Natural killer cell (primary cell): Measurements from ENCODE around the gene USP30. TPM values are rescaled to one million over a fixed set of nuclear protein-coding genes. Genes with fewer than 3 reads are reported as not detected.

ENCODE experiments used
- ATAC-seq, 3 donors: fragments of 150-1000 bp in 2 of 3; fragments of 200-7000 bp in 1 of 3; cut with Tn5 transposase; 1 replicate in 1 of 3; 2 replicates in 2 of 3; pipeline ENCODE4 v1.10.0; 2021; ENCODE audit warnings: mild to moderate bottlenecking in 2 of 3, moderate library complexity in 2 of 3
- DNase-seq, 2 donors: peaks; one replicate each; pipeline versions ENCODE4 v3.0.0 to v3.0.0-alpha.2; 2013 to 2021; ENCODE audit warnings: mixed read lengths in 1 of 2
- H3K27ac ChIP-seq: one replicate; pipeline ENCODE4 v1.5.1; 2013; ENCODE audit warnings: mild to moderate bottlenecking, low read length
- H3K27me3 ChIP-seq: one replicate; pipeline ENCODE4 v1.6.1; 2013; ENCODE audit warnings: low read length; ENCODE audit not compliant: control insufficient read depth, insufficient read depth
- H3K36me3 ChIP-seq: one replicate; pipeline ENCODE4 v1.6.1; 2013; ENCODE audit warnings: low read length; ENCODE audit not compliant: control insufficient read depth, insufficient read depth
- H3K4me1 ChIP-seq: one replicate; pipeline ENCODE4 v1.6.1; 2013; ENCODE audit warnings: low read length; ENCODE audit not compliant: control insufficient read depth, insufficient read depth
- H3K4me3 ChIP-seq: one replicate; pipeline ENCODE4 v1.5.1; 2013; ENCODE audit warnings: low read length
- H3K9me3 ChIP-seq: one replicate; pipeline ENCODE4 v1.6.1; 2013; ENCODE audit warnings: low read length; ENCODE audit not compliant: control insufficient read depth, insufficient read depth
- H3K27ac Mint-ChIP-seq, 2 donors: one replicate each; pipeline ENCODE4 v1.8.0; 2022; ENCODE audit warnings: mild to moderate bottlenecking in 2 of 2, mixed read lengths in 2 of 2, moderate library complexity in 1 of 2
- H3K27me3 Mint-ChIP-seq, 2 donors: one replicate each; pipeline ENCODE4 v1.8.0; 2022; ENCODE audit warnings: low read depth in 2 of 2, mixed read lengths in 2 of 2
- H3K36me3 Mint-ChIP-seq: one replicate; pipeline ENCODE4 v1.8.0; 2022; ENCODE audit warnings: mixed read lengths
- H3K4me1 Mint-ChIP-seq, 2 donors: one replicate each; pipeline ENCODE4 v1.8.0; 2022; ENCODE audit warnings: mixed read lengths in 2 of 2
- H3K4me3 Mint-ChIP-seq: one replicate; pipeline ENCODE4 v1.8.0; 2022; ENCODE audit warnings: mild to moderate bottlenecking, moderate library complexity, mixed read lengths
- H3K9me3 Mint-ChIP-seq, 2 donors: one replicate each; pipeline ENCODE4 v1.8.0; 2022; ENCODE audit warnings: mixed read lengths in 2 of 2
- CTCF ChIP-seq: fragments of 200-600 bp; IDR thresholded peaks from one replicate; pipeline ENCODE4 v1.8.0; 2022; ENCODE audit warnings: antibody characterized with exemption
- WGBS: methylation state at CpG from one replicate; pipeline ENCODE4 v1.1.7; 2013; ENCODE audit warnings: missing lambda C conversion rate; ENCODE audit not compliant: insufficient coverage; 5-methylcytosine and 5-hydroxymethylcytosine counted together
- intact Hi-C: fragments of 100-400 bp; cut with micrococcal nuclease; formaldehyde crosslinking; loops from one replicate; pipeline ENCODE4 v1.14.2; 2022
- total RNA-seq, 4 donors: library from RNA; stranded (reverse); fragments of 120-200 nt in 1 of 4; gene quantifications; one replicate each; pipeline versions ENCODE4 v1.2.3 to v1.2.4, GENCODE V29; 2013 to 2022

Gene USP30
- total RNA-seq, 3 donors from 2014 or later (not counting 1 experiment from before 2014, with no cell fraction given): 18.4 to 20.8 (median 20.1) TPM

GRCh38 chr12:109098183-109098604, 45.8 kb downstream of the USP30 start:
- peak overlapping the region; percentile 68 for H3K27ac ChIP-seq
- ATAC-seq: peak; percentile 4 to 18 (median 14)
- under 1% methylated on average over 32 of the region's 32 CpGs for WGBS
- peak in 1 of 2 donors; percentile 62 for DNase-seq
- H3K27me3 Mint-ChIP-seq: no peaks in the 10 kb centered on the region
- peaks cover 9% of the 10 kb centered on the region for H3K36me3 ChIP-seq
- no peaks in the 10 kb centered on the region for H3K27me3 ChIP-seq
- peak overlapping the region; percentile 88 for H3K4me3 Mint-ChIP-seq
- intact Hi-C loops: loop anchor here (1.0 to 10.0 kb wide), 2 partner anchors 45 to 273 kb away; no protein-coding TSS in a partner anchor
- no peaks in the 10 kb centered on the region for H3K36me3 Mint-ChIP-seq
- peaks cover 37 to 45% of the 10 kb centered on the region in 2 donors for H3K4me1 Mint-ChIP-seq
- peak overlapping the region; percentile 89 for H3K4me3 ChIP-seq
- no peaks in the 10 kb centered on the region for H3K9me3 ChIP-seq
- H3K4me1 ChIP-seq: peaks cover 41% of the 10 kb centered on the region
- H3K27ac Mint-ChIP-seq: peak overlapping the region; percentile 77 to 85
- H3K9me3 Mint-ChIP-seq: no peaks in the 10 kb centered on the region
- TF ChIP-seq CTCF: no peak

- Mint-ChIP-seq H3K27me3 (no peaks in the 10 kb centered on the region), H3K9me3 (no peaks in the 10 kb centered on the region), H3K4me3 (peak overlapping the region; percentile 88), H3K27ac (peak overlapping the region; percentile 77 to 85), H3K4me1 (peaks cover 32 to 40% of the 10 kb centered on the region in 2 donors), H3K36me3 (no peaks in the 10 kb centered on the region)
- TF ChIP-seq CTCF: no peak
- Histone ChIP-seq H3K27ac (peak overlapping the region; percentile 68), H3K4me1 (peaks cover 38% of the 10 kb centered on the region), H3K36me3 (peaks cover 13% of the 10 kb centered on the region), H3K9me3 (no peaks in the 10 kb centered on the region), H3K27me3 (no peaks in the 10 kb centered on the region), H3K4me3 (peak overlapping the region; percentile 89)
- intact Hi-C loops: loop anchor here (1.0 to 10.0 kb wide), 2 partner anchors 45 to 274 kb away; no protein-coding TSS in a partner anchor
- DNase-seq (no peak), ATAC-seq (no peak)
- 9% methylated on average over 7 of the region's 8 CpGs for WGBS
These were observed 46.3 kb downstream of the USP30 start for GRCh38 chr12:109098651-109099050.

GRCh38 chr12:109099431-109100020, 47.1 kb downstream of the USP30 start:
- H3K27ac Mint-ChIP-seq: peak overlapping the region; percentile 77 to 85

More at GRCh38 chr12:109099431-109100020, 47.1 kb downstream of the USP30 start:
- H3K9me3 ChIP-seq: no peaks in the 10 kb centered on the region
- H3K4me3 ChIP-seq: no peak overlapping the region
- WGBS: 43% methylated on average over 11 of the region's 12 CpGs
- ATAC-seq (no peak), DNase-seq (peak in 1 of 2 donors; percentile 49)
- intact Hi-C loops: loop anchor here (10.0 kb wide), 1 partner anchor 275 kb away; no protein-coding TSS in a partner anchor
- H3K4me3 Mint-ChIP-seq: peak overlapping the region; percentile 88
- H3K4me1 Mint-ChIP-seq: peaks cover 28 to 36% of the 10 kb centered on the region in 2 donors
- peak overlapping the region; percentile 68 for H3K27ac ChIP-seq
- H3K36me3 ChIP-seq: peaks cover 22% of the 10 kb centered on the region
- no peak for TF ChIP-seq CTCF
- H3K27me3 ChIP-seq: no peaks in the 10 kb centered on the region
- no peaks in the 10 kb centered on the region for H3K9me3 Mint-ChIP-seq
- H3K36me3 Mint-ChIP-seq: no peaks in the 10 kb centered on the region
- no peaks in the 10 kb centered on the region for H3K27me3 Mint-ChIP-seq
- H3K4me1 ChIP-seq: peaks cover 34% of the 10 kb centered on the region
